HL-60 (cell line): ENCODE measurements around the gene GRP.

ENCODE experiments used
- DNase-seq, 2 experiments: peaks; one replicate each; pipeline ENCODE4 v3.0.0-alpha.2; 2010 to 2020; ENCODE audit warnings: low read depth in 1 of 2, low spot score in 1 of 2
- H3K27ac ChIP-seq: fragments of 250-450 bp; sonication (Bioruptor Pico); replicated peaks from 2 replicates; pipeline ENCODE4 v1.5.1; 2020; ENCODE audit warnings: mild to moderate bottlenecking, moderate library complexity
- H3K27me3 ChIP-seq: fragments of 250-450 bp; sonication (Bioruptor Pico); 2 replicates; pipeline ENCODE4 v1.5.1; 2021; ENCODE audit warnings: mild to moderate bottlenecking, moderate library complexity; ENCODE audit not compliant: insufficient read depth, poor library complexity, severe bottlenecking
- H3K4me3 ChIP-seq: replicated peaks from 2 replicates; pipeline ENCODE4 v1.5.1; 2011; ENCODE audit warnings: mild to moderate bottlenecking, control low read depth, low read length; ENCODE audit not compliant: insufficient read depth
- CTCF ChIP-seq: IDR thresholded peaks from one replicate; pipeline ENCODE4 v1.5.1; 2011; ENCODE audit warnings: low read length, control low read depth, inconsistent platforms; ENCODE audit not compliant: insufficient read depth
- GABPA ChIP-seq: IDR thresholded peaks from 2 replicates; pipeline ENCODE4 v1.6.1; 2012; ENCODE audit warnings: low read depth
- POLR2AphosphoS5 ChIP-seq: IDR thresholded peaks from 2 replicates; pipeline ENCODE4 v1.6.1; 2012; ENCODE audit warnings: low read depth
- REST ChIP-seq: IDR thresholded peaks from 2 replicates; pipeline ENCODE4 v1.6.1; 2012; ENCODE audit warnings: low read depth; ENCODE audit not compliant: insufficient replicate concordance
- SPI1 ChIP-seq: IDR thresholded peaks from 2 replicates; pipeline ENCODE4 v1.6.1; 2012; ENCODE audit warnings: low read depth, mild to moderate bottlenecking, borderline replicate concordance

The GRP gene

GRCh38 chr18:59272221-59272888 lies 52.4 kb downstream of the GRP start:
- no peak overlapping the region for H3K4me3 ChIP-seq
- no peak for TF ChIP-seq POLR2AphosphoS5
- no peak for TF ChIP-seq CTCF
- TF ChIP-seq SPI1, result no peak
- TF ChIP-seq REST, result no peak
- TF ChIP-seq GABPA, result no peak
- peaks cover 88% of the 10 kb centered on the region for H3K27me3 ChIP-seq
- H3K27ac ChIP-seq, result no peak overlapping the region
- no peak for DNase-seq

- no peak within 1 kb of the TSS for H3K27ac ChIP-seq
- no peak for DNase-seq
- H3K4me3 ChIP-seq, result no peak within 1 kb of the TSS
- H3K27me3 ChIP-seq, result peaks cover 88% of the 10 kb centered on the region
- TF ChIP-seq SPI1 (no peak), CTCF (no peak), GABPA (no peak), REST (no peak), POLR2AphosphoS5 (no peak)
Measured at GRCh38 chr18:59272891-59273758, 53.2 kb downstream of the GRP start, which contains the start of gene RAX. Gene RAX (minus strand): TSS chr18:59273454. CDS start chr18:59273206, 248 bp downstream.

- Histone ChIP-seq H3K4me3 (no peak overlapping the region), H3K27ac (no peak overlapping the region), H3K27me3 (peaks cover 84% of the 10 kb centered on the region)
- TF ChIP-seq SPI1, result no peak
- no peak for TF ChIP-seq GABPA
- TF ChIP-seq REST, result no peak
- no peak for TF ChIP-seq CTCF
- TF ChIP-seq POLR2AphosphoS5, result no peak
- DNase-seq, result no peak
Measured at GRCh38 chr18:59273759-59274532, 54.0 kb downstream of the GRP start.
